GM20000 (cell line): ENCODE results near the gene NYNRIN.

Experiments
- DNase-seq: peaks from one replicate; pipeline ENCODE4 v3.0.0; 2012; ENCODE audit warnings: low spot score
- TF ChIP-seq, protein P1 (sequence below): IDR thresholded peaks from 2 replicates; pipeline ENCODE4 v1.5.1; 2012; ENCODE audit warnings: mild to moderate bottlenecking, control low read depth; ENCODE audit errors: extremely low read depth, missing control alignments

The NYNRIN gene

DNA sequence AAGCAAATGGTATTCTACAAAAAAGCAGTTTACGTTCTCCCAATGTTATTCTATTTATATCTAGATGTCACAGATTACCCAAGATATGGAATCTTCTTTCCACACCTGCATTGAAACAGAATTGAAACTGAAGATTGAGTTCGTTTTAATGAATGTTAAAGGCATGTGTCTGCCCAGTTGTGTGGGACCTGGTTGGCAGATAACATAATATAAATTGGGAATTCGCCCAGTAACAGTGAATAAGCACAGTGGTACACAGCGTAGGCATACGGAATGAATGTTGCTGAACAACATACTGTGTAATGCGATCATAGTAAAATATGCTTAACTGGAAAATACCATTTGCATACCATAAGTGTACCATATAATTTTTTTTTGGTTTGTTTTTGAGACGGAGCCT, 35.2 kb downstream of the NYNRIN start:
- TF ChIP-seq, protein P1, sequence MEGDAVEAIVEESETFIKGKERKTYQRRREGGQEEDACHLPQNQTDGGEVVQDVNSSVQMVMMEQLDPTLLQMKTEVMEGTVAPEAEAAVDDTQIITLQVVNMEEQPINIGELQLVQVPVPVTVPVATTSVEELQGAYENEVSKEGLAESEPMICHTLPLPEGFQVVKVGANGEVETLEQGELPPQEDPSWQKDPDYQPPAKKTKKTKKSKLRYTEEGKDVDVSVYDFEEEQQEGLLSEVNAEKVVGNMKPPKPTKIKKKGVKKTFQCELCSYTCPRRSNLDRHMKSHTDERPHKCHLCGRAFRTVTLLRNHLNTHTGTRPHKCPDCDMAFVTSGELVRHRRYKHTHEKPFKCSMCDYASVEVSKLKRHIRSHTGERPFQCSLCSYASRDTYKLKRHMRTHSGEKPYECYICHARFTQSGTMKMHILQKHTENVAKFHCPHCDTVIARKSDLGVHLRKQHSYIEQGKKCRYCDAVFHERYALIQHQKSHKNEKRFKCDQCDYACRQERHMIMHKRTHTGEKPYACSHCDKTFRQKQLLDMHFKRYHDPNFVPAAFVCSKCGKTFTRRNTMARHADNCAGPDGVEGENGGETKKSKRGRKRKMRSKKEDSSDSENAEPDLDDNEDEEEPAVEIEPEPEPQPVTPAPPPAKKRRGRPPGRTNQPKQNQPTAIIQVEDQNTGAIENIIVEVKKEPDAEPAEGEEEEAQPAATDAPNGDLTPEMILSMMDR = no peak
- DNase-seq = no peak

DNA sequence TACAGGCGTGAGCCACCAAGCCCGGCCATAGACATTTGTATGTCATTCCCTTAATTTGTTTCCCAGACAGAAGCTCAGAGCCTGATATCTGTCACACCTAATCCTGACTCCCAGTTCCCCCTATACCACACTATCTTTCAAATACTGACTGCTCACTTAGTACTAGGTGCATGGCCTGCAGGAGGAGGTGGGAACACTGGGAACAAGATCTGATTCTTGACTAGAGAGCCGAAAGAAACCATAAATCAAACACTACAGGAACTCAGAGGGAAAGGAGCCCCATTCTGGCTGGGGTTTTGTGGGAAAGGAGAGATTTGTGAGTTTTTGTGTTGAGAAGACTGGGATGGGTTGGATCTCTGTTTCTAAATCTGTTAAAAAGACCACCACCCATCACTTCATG, 35.9 kb downstream of the NYNRIN start:
- no peak for DNase-seq
- TF ChIP-seq, protein P1 = no peak

DNA sequence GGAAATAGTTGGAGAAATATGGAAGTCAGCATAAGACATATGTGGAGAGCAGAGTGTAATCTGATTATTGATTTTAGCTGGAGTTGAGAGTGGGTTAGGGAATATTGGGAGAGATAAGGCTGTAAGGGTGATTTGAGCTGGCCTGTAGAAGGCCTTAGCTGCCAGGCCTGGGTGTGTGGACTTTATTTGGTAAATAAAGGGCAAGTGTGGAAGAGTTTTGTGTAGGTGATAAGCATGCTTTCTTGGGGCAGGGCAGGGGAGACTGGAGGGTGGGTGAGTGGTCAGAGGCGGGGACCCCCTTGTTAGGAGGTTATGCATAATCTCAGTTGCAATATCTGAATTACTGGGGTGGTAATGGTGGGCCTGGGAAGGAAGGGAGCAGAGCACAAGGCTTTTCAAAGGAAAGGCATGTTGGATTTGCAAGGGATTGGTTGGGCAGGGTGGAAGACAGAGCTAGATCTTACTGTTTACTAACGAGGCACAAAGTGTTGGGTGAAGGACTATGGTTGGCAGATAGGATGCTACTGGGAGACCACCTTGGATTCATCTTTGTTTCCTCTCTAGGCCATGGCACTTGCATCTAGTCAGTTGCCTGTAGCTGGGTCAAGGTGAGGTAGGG, 36.5 kb downstream of the NYNRIN start:
- DNase-seq = no peak

DNA sequence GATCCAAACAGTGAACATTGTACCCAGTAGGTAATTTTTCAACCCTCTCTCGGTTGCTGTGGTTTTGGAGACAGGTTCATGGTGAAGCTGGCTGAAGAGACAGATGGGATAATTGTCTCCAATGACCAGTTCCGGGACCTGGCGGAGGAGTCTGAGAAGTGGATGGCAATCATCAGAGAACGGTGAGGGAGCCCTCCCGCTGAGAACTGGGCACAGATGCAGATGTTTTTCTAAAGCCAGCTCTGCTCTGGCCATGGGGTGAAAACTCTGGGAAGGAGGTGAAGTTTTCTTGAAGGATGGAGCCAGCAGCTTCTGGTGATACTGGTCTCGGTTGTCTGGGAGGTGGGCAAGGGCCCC, 37.2 kb downstream of the NYNRIN start:
- DNase-seq = no peak
- TF ChIP-seq, protein P1 = no peak

More for the DNA sequence above, 36.5 kb downstream of the NYNRIN start:
- TF ChIP-seq, protein P1 = no peak

DNA sequence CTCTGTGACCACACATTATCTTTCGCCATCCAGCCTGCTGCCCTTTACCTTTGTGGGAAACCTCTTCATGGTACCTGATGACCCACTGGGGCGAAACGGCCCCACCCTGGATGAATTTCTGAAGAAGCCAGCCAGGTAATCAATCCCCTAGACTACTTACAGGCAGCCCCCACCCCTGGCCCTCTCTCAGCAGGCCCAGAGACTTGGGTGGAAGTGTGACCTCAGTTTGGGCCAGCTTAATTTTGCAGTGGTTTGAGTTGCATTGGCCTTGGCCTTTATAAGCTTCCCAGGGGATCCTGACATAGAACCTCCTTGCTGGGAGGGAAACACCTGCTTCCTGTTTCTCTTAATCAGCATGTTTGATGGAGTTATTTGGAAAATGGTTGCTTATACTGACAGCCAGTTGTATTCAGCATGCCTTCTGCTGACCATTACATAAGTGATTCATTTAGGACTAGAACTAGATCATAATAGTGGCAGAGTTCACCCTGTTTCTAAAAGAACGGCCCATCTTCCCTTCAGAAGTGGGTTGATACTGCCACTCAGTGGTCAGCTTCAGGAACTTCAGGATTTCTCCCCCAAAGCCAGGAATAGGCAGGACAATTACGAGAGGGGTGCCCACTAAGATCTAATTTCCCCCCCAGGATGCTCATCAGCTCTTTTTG, 37.7 kb downstream of the NYNRIN start:
- DNase-seq = peak; percentile 71
- TF ChIP-seq, protein P1 = peak; percentile 45

DNA sequence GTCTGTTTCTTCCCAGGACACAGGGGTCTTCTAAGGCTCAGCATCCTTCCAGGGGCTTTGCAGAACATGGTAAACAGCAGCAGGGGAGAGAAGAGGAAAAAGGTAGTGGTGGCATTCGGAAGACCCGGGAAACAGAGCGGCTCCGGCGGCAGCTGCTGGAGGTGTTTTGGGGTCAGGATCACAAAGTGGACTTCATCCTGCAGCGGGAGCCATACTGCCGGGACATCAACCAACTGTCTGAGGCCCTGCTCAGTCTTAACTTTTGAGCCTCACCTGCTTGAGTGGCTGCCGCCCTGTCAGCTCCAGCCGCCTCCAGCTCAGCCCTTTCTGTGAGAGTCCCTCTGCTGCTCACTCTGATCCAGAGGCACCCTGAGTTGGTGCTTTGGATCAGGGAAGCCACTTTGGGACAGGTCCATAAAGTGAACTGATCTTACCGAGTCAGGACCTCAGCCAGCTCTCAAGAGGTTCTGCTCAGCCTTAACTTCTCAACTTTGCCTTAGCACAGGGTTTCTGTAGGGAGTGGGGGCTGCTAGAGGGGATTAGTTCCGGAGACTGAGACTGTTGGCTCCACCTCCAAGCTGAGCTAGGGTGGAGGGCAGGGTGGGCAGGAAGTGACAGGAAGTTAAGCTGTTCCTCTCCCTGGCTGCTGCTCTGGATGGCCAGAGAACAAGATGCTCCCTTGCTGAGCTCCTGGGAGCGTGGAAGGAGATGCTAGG, 38.4 kb downstream of the NYNRIN start:
- no peak for DNase-seq
- TF ChIP-seq, protein P1 = no peak

DNA sequence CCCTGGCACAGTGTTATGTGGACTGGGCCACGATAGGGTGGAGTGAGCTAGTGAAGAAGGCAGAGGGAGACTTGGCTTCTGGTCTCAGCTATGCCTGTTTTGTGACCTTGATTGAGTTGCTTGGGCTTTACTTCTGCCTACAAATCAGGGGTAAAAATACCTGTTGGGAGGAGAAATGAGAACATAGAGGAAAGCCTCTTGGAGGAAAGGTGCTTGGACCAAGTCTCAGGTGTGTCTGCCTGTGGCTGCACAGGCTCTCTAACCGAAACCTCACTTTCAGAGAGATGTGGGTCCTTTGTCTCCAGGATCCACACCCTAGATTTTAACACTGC, 38.9 kb downstream of the NYNRIN start:
- TF ChIP-seq, protein P1 = no peak
- DNase-seq = no peak
